Activated CD4-positive, alpha-beta T cell treated with anti-CD3 and anti-CD28 coated beads, Interleukin-2, Interleukin-6, amounts not matched to agents 100 ng/mL and 50 ng/mL, durations not matched to agents 16 hours and 8 hours (primary cell): ENCODE data around the gene SLC48A1.

Experiments used
- DNase-seq: peaks from one replicate; pipeline ENCODE4 v3.0.0-alpha.2; 2020

SLC48A1 gene

DNA sequence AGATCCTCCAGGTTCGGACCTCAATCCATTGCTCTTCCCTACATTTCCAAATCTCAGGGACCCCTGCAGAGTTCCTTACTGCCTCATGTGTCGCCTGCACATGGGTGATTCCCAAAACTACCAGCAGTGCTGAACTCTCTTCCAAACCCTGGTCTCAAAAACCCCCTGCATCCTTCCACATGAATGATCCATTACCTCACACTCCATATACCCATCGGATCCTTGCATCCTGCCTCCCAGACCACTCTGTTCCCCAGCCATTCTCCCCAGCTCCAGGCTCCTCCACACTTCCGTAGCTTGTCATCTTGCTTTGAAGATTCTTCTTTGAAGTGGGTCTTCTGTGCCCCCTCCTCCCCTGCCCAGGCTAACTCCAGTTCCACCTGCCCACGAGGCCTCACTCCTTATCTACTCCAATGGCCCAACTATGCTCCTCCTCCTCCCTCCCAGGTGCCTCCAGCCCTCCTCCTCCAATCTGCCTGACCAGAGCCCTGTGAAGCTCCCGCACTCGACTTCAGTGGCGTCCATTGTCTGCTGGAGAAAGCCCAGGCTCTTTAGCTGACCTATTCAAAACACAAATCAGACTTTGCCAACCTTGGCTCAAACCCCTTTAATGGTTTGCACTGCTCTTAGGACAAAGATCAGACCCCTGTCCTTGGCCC, 28.1 kb upstream of the SLC48A1 start:
- DNase-seq: no peak

DNA sequence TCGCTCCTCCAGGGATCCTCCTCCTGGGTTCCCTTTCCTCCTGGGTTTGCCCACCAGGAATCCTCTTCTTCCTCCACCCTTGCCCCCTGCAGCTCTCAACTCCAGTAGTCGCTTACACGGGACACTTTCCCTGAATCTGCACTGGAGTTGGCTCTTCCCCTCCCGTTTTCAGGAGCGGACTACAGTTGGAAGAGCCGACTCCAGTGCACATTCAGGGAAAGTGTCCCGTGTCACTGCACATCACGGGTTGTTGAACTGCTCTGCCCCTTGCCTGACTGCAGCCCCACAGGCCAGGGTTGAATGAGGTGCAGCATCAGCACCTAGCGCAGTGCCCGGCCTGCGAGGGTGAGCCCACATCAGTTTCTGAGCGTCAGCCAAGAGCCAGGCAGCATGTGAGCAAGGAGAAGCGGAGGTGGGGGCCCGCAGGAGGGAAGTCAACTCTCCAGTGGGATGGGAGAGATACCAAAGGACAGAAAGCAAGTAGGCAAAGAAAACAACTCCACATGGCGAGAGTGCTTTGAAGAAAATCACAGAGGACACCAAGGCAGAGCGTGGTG, 27.5 kb upstream of the SLC48A1 start:
- DNase-seq: no peak

DNA sequence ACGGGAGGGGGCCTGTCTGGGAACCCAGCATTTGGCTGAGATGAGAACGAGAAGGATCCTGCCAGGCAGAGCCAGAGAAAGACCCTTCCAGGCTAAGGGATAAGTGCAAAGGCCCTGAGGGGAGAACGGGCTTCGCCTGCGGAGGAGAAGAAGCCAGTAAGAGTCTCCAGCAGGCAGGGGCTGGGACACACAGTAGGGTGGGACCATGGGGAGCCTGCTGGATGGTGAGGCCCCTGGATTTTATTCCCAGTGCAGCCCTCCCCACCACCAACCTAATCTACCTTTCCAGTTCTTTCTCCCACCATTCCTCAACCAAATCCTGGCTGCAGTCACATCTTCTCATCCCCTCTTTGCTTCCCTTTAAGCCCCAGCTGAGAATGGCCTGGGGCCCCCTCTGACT, 27.0 kb upstream of the SLC48A1 start:
- no peak for DNase-seq

DNA sequence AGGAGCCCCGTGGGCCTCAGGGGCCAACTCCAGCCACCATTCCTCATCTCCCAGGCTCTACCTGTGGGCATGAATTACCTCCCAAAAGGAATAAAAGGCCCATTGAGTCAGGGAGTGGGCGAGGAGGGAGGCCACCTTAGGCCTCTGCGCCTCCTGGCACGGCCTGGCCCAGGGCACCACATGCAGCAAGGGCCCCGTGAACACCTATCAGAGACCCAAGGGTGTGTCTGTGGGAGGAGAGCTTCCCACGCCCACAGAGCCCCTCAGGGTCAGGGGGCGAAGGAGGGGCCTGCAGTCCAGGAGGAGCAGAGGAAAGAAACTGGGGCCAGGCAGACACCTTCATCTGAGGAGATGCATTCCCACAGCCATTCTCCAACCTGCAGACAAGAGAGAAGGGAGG, 26.5 kb upstream of the SLC48A1 start:
- no peak for DNase-seq

DNA sequence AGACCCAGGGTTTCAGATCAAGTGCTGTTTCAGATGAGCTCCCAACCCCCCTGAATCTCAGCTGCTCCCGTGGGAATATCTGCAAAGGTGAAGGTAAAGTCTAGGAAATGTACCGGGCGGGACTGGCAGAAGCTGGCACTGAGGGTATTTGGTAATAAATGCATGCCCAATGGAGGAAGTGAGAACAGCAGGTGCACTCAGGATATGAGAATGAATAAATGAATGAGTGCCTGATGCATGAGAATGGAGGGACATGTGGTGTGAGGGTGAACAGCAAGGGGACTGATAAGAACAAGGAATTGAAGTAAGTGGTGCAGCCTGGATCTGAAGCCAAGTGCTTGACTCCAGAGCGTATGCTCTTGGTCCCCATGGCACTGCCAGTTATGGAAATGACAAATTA, 25.9 kb upstream of the SLC48A1 start:
- DNase-seq: no peak

DNA sequence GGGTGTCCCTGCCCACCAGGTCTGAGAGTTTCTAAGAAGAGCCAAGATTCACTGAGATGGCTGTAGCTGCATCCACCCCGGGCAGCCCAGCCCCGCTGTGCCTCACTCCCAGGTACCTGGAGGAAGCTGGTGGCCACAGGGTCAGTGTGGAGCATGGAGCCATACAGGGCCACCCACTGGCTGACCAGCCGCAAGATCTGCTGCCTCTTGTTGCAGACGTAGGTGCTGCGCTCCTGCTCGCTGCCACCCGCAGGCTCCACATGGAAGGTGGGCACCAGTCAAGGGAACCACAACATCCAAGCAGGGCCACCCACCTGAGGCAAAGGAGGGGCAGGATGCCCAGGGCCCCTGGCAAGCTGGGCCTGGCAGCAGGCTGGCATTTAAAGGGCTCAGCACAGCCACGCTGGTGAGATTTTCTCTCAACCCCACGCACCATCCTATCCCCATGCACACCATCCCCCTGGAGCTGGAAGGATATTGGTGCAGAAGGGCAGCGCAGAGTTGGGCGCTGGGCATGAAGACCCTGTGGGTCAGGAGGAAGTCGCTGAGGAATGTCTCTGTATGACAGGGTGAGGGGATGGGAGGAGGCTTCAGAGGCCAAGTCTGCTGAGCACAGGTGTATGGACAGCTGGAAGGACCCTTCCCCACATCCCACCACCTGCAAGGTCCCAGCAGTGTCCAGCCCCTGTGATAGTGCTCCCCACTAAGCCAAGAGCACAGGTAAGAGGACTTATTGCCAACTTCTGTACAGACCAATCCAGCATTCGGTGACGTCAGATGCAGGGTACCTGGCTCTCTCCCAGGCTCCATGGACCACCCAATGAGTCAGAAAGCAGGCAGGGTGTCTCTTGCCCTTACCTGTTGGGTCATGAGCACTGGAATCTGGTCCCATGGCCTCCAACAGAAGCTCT, 25.2 kb upstream of the SLC48A1 start:
- DNase-seq: no peak

DNA sequence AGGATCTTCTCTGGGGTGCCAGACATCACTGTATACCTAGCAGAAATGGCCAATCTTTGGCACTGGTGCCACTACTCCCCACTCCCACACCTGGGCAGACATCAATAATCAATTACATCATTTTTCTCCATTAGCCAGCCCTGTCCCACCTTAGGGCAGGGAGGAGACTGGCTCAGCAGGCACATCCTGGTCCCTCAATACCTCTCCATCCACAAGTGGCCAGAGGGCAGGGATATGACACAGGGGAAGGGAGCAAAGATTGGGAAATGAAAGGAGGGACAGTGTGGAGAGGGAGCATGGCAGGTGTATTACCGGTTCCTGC, 24.6 kb upstream of the SLC48A1 start:
- no peak for DNase-seq

DNA sequence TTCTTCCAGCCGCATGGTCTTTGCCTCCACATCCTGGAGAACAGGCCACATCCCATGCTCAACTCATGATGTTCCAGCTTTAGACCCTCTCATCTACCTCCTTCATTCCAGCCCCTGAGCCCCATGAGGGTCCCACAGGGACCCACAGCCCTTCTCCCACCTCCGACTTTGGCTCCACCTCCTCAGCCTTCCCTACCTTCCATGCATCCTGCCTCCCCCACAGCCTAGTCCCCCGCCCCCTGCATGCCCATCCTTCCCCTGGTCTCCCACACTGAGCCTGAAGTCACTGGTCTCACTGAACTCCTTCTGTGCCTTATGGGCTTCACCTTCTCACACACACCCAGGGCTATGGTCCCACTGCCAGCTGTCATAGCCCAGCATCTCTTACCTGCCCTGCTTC, 24.1 kb upstream of the SLC48A1 start:
- no peak for DNase-seq

DNA sequence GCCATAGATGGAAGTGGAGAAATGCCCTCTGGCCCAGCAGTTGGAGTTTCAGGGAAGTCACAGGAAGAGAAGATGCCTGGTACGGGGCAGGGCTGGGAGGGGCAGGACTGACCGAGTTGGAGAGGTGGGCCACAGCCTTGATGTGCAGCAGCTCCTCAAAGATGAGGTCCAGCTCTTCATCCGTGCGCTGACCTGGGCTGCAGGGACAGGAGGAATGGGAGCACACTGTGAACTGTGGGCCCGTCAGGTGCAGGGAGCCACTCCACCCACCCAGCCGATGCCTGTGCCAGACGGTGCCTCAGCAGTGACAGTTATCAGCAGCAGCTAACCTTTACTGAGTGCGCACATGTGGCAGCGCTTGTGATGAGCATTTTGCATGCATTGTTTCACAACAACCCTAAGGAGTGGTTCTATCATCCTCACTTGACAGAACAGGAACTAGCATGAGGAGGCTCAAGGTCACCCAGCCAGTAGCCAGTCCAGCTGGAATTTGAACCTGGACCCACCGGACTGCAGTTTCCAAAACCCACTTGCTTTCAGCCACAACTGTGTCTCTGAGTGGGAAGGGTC, 22.7 kb upstream of the SLC48A1 start:
- no peak for DNase-seq

DNA sequence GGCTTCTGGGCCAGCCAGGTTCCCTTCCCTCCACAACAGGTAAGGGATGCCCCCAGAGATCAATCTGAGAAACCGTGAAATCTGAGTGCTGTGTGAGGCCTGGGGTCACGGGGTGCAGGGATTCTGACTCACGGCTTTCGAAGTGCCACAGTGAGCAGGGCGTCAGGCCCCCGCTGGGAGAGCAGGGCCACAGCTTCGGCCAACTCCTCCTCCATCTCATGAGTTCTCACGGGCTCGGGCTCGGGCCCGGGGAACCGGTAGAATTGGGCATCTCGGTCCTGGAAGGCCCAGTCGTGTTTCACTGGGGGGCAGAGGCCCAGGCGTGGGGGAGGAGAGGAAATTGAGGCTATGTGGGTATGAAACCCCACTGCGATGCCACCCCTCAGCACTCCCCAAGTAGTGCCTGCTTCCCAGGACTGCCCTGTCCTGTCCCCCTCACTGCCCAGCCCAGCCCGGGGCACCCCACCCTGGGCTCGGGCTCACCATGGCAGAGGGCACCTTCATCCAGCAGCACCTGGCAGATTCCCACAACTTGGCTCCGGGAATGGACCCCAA, 22.0 kb upstream of the SLC48A1 start:
- no peak for DNase-seq

DNA sequence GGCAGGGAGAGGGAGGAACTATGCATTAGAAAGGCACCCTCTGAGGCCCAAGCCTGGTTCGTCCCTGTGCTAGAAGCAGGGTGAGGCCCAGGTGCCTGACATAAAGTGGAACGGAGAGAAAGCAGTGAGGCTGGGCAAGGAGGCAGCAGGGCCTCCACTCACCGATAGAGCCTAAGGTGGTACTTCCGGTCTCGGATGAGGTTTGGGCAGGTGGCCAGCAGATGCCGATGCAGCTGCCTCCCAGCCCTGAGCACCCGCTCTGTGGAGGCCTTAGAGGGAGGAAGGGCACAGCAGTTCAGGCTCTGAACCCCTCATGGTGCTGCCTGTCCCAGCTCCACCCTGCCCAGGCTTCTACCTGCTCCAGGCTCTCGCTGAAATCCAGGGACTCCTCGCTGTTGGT, 21.5 kb upstream of the SLC48A1 start:
- no peak for DNase-seq

DNA sequence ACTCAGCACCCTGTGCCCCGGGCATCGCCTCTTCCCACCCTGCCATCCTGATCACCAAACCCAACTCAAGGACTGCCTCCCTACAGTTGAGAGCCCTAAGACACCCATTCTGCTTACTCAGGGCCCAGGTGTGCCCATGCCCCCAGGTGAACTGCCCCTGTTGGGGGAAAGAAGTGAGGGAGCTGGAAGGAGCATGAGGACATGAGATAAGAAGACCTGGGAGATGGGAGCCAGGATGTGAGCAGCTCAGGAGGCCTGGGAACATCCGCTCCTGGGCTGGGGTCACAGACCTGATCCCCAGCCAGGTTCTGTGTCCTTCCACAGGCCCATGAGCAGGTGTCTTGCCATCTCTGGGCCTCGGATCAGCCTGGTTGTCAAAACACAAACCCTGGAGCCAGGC, 20.9 kb upstream of the SLC48A1 start:
- DNase-seq: no peak

DNA sequence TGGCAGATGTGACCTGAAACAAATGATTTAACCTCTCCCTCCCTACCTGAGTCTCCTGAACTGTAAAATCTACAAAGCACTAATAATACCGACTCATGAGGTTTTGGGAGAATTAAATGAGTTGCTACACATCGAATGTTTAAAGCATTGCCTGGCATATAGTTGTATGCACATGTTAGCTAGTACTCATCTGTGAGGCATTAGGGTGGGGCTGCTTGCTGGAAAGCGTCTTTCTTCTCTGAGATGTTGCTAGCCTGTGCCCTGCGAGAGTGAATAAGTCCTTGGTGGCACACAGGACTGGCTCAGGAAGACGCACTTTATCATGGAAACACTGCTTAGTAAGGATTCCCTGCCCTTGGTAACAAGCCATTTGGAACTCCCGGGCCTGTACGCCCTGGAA, 20.5 kb upstream of the SLC48A1 start:
- no peak for DNase-seq

DNA sequence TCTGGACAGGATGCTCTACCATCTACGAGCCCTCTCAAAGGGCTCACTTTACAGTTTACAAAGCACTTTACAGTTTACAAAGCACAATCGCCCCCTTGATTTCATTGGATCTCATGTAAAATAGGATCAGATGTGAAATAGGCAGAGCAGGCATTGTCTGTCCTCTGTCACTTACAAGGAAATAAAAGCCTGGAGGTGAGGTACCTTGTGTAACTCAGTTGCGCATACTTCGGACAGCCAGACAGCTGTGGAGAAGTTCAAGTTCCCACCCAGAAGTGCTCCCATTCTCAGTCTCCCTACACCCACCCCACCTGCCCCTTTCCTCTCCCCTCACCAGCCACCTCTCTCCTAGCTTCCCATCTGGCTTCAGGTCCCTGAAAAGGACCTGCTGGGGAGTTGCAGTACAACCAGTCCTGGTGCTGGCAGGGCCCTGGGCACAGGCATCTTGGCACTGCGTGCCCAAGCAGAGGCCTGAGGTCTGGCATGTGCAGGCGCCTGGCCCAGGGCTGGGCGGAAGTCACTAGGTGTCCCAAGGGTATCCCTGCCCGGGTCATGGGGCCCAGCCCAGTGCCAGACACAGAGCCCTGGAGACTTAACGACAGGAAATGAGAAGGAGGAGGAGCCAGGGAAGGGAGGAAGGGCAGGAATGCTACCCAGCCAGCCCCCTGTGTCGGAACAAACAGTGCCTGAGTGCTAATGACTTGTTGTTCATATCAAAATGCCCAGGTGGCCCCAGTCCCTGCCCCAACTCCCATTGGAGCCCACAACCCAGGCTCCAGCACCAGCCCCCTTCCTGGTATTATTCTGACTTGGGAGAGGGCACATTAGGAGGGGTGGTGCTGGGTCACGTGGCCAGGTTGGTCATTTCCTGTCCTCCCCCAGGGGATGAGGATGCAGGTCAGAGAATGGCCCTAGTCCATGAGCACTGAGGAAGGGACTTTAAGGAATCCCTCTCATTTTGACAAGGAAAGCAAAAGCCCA, 19.7 kb upstream of the SLC48A1 start:
- DNase-seq: no peak

DNA sequence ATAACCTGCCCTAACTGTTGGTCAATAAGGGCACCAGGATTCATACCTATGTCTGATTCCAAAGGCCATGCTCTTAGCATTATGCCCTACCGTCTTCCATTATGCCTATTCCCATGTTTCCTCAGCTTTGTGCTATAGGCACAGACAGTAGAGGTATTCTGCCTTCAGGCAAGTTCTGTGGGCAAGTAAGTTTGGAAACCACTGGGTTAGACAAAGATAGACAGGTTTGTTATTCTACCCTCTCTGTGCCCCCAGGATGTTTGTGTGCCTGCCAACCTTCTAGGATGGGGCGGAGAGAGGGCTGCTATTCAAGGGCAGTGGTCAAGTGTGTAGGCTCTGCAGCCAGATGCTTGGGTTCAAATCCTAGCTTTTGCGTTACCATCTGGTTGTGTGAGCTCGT, 18.9 kb upstream of the SLC48A1 start:
- no peak for DNase-seq

DNA sequence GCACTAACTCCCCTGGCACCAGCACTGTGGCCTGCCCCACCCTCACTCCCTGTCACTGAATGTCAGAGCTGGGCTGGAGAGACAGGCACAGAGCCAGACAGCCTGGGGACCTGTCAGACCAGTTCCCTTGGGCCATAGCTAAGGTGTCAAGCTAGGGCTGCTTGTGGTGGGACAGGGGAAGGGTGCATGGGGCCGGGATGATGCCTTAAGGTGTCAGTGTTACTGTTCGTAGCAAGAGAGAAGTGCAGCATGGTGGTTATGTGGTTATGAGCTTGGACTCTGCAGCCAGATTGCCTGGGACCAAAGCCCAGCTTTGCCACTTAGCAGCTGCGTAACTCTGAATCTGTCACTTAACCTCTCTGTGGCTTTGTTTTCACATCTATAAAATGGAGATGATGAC, 18.2 kb upstream of the SLC48A1 start:
- DNase-seq: no peak

DNA sequence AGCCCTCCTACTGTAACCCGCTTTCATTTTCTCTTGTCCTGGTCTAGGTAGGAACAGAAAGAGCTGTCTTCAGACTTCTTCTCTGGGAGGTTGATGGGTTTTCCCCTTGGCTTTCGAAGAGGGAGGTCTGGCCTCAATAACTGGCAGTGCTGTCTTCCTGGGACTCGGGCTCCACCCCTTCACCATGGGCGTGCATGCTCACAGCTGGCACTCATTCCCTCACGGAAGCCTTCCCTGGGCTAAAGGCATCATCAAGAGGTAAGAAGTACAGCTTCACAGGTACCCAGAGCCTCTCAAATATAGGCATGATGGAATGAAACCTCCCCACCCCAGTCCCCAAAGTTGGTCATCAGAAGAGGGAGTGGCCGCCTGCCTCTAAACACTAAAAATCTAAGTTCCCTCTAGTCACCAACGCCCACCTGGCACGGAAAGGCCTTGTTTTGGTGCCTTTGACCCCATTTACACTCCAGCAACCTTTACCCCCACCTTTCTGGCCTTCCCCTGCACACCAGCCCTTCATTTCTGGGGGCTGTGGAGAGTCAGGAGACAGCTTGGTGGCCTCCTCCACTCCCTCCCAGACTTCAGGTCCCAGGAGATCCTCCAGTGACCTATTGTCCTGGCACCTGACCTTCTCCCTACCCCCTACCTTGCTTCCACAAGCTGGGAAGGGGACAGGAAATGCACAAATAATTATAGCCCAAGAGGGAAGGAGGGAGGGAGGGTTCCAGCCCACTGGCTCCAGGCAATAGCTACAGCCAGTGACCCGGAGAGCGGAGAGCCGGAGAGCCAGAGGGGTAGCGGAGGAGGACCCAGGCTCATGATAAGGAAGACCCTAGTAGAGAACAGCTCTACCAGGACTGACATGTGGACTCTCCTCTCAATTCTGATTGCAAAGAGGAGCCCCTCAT, 17.1 kb upstream of the SLC48A1 start:
- DNase-seq: peak; percentile 63

DNA sequence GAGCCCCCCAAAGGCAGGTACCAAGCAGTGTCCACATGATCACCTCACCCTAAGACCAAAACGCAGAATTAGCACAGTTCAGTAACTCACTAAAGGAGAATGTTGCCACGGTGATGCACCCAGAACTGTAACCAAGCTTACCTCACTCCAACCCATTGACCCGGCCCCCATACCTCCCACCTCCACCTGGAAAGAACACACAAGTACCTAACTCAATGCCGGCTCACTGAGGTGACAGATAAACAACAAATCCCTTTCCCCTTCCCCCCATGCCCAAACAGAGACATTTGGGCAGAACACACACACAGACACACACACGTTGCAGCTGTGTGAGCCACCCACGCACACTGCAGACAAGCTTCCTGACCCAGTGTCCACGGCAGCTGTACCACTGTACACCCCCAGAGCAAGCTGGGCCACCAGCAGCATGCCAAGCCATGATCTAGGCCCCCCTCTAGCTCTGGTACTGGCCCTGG, 15.6 kb upstream of the SLC48A1 start:
- DNase-seq: no peak

DNA sequence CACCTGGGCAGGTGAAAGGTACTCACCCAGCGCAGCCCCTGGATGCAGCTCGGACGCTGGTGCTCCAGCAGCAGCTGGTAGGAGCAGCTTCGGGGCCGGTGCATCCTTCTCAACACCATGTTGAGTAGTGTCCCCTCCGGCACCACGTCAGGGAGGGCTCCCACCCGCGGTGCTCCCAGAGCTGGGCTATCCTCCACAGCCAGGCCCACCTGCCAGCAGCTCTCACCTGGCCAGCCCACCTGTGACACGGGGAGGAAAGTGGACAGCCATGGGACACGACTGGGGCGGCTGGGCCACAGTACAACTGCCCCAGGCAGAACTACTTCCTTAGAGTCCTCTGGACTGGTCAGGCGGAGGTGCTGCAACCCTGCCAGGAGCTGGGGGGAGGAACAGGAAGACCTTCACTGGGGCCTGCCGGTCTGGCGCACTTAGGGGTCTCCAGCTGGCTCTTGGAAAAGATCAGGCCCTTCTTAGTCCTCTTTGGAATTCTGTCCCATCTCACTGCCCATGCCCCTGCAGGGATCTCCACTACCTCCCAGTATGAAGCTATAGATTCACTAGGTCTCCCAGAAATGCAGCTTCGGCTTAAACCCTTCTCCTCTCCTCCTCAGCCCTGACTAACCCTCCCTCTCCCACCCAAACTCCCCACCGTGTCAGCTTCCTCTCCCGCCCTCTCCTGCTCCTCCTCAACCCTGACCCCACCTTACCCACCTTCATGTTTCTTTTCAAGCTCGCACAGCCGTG, 15.0 kb upstream of the SLC48A1 start:
- no peak for DNase-seq

DNA sequence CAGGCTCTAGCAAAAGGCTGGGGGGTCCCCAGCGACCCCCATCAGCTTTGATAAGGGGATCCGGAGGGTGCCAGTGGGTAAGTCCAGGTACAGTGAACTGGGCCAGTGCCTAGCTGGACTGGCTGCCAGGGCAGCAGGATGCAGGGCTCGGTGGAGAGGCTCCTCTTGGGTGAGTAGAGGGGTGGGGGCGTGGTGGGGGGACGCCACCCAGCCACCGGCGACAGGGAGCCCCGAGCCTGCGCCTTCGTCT, 14.5 kb upstream of the SLC48A1 start:
- no peak for DNase-seq
